Breast epithelium (tissue), 4 donors: ENCODE data around the gene GPR35. TPM values are rescaled to one million over a fixed set of nuclear protein-coding genes. Genes with fewer than 3 reads are reported as not detected.

Experiments
- DNase-seq, 2 donors: peaks; one replicate each; pipeline ENCODE4 v3.0.0-alpha.2; 2019; ENCODE audit warnings: low spot score in 2 of 2
- H3K27ac ChIP-seq, 2 donors: fragments of 200-600 bp; sonication (generic) in 1 of 2; one replicate each; pipeline ENCODE4 v1.5.1; 2016 to 2019; ENCODE audit warnings: mild to moderate bottlenecking in 1 of 2
- H3K27me3 ChIP-seq, 2 donors: fragments of 200-600 bp; sonication (generic) in 1 of 2; one replicate each; pipeline versions ENCODE4 v1.5.1 to v1.6.0; 2017 to 2019; ENCODE audit warnings: control low read depth in 1 of 2, mild to moderate bottlenecking in 1 of 2
- H3K36me3 ChIP-seq: fragments of 200-600 bp; one replicate; pipeline ENCODE4 v1.5.1; 2019
- H3K4me1 ChIP-seq, 2 donors: fragments of 200-600 bp; sonication (generic); one replicate each; pipeline ENCODE4 v1.5.1; 2016 to 2019; ENCODE audit warnings: control low read depth in 1 of 2
- H3K4me3 ChIP-seq, 3 donors: fragments of 200-600 bp; sonication (generic); 1 replicate in 2 of 3; 2 replicates in 1 of 3; pipeline ENCODE4 v1.5.1; 2016 to 2019; ENCODE audit warnings: mild to moderate bottlenecking in 3 of 3, moderate library complexity in 2 of 3
- H3K9me3 ChIP-seq, 2 donors: fragments of 200-600 bp; sonication (generic) in 1 of 2; one replicate each; pipeline ENCODE4 v1.5.1; 2016 to 2019; ENCODE audit warnings: control low read depth in 1 of 2
- POLR2A ChIP-seq: fragments of 450-650 bp; IDR thresholded peaks from one replicate; pipeline ENCODE4 v1.6.1; 2016; ENCODE audit warnings: antibody characterized with exemption, mild to moderate bottlenecking, moderate library complexity
- POLR2AphosphoS5 ChIP-seq, 3 donors: sonication (generic); formaldehyde crosslinking; IDR thresholded peaks; one replicate each; pipeline ENCODE4 v1.6.1; 2017; ENCODE audit warnings: antibody characterized with exemption in 3 of 3
- intact Hi-C: fragments of 100-400 bp; cut with DNase I; formaldehyde crosslinking; loops from one replicate; pipeline ENCODE4 v1.15.1; 2023; ENCODE audit warnings: low total_unique reads
- total RNA-seq, 3 donors: library from RNA; depleted of rRNA; stranded (reverse); fragments of >200 nt; gene quantifications; one replicate each; pipeline ENCODE4 v1.1.0, GENCODE V29; 2016
- TF ChIP-seq, protein P1 (sequence below), 3 donors: fragments of 450-650 bp; IDR thresholded peaks; one replicate each; pipeline ENCODE4 v1.5.1; 2016 to 2017; ENCODE audit warnings: antibody characterized with exemption in 3 of 3, mild to moderate bottlenecking in 3 of 3, moderate library complexity in 3 of 3

The GPR35 gene
- total RNA-seq, 3 donors from 2014 or later = 1.6 to 4.7 (median 2.6) TPM

DNA sequence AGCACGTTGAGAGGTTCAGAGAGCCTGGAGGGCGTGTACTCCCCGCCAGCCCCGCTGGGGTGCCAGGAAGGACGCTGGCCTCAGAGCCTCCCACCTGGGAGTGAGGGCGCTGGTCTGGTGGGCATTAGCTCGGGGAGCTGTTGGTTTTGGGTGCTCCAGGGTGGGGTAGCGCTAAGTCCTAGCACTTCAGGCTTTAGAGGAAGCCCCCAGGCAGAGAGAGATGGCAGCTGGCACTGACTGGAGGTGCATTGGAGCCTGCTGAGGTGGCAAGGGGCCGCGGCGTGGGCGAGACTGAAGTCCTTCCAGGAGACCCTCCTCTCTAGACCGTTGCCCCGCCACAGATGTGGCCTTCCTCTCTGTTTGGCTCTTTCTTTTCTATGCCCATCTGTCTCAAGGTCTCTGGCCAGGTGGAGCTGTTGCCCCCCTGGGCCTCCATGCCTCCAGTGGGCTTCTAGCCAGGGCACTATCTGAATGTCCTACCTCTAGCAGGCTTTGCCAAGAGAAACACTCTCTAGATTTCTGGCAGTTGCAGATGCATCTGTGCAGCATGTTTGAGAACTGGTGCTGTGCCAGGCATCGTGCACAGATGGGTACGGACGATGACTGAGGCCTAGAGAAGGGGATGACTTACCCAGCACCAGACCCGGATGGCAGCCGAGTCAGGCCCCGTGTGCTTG, 32.1 kb upstream of the GPR35 start:
- Histone ChIP-seq H3K4me1 (peaks cover 3 to 9% of the 10 kb centered on the region in 2 donors), H3K27me3 (no peaks in the 10 kb centered on the region), H3K27ac (no peak overlapping the region), H3K4me3 (no peak overlapping the region), H3K9me3 (no peaks in the 10 kb centered on the region), H3K36me3 (no peaks in the 10 kb centered on the region)
- TF ChIP-seq POLR2AphosphoS5 (IDR thresholded peaks at IDR 0.05) (no peak), POLR2A (no peak)
- TF ChIP-seq, protein P1, sequence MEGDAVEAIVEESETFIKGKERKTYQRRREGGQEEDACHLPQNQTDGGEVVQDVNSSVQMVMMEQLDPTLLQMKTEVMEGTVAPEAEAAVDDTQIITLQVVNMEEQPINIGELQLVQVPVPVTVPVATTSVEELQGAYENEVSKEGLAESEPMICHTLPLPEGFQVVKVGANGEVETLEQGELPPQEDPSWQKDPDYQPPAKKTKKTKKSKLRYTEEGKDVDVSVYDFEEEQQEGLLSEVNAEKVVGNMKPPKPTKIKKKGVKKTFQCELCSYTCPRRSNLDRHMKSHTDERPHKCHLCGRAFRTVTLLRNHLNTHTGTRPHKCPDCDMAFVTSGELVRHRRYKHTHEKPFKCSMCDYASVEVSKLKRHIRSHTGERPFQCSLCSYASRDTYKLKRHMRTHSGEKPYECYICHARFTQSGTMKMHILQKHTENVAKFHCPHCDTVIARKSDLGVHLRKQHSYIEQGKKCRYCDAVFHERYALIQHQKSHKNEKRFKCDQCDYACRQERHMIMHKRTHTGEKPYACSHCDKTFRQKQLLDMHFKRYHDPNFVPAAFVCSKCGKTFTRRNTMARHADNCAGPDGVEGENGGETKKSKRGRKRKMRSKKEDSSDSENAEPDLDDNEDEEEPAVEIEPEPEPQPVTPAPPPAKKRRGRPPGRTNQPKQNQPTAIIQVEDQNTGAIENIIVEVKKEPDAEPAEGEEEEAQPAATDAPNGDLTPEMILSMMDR (IDR thresholded peaks at IDR 0.05) = no peak
- no peak for DNase-seq
- intact Hi-C loops = no loop called here

DNA sequence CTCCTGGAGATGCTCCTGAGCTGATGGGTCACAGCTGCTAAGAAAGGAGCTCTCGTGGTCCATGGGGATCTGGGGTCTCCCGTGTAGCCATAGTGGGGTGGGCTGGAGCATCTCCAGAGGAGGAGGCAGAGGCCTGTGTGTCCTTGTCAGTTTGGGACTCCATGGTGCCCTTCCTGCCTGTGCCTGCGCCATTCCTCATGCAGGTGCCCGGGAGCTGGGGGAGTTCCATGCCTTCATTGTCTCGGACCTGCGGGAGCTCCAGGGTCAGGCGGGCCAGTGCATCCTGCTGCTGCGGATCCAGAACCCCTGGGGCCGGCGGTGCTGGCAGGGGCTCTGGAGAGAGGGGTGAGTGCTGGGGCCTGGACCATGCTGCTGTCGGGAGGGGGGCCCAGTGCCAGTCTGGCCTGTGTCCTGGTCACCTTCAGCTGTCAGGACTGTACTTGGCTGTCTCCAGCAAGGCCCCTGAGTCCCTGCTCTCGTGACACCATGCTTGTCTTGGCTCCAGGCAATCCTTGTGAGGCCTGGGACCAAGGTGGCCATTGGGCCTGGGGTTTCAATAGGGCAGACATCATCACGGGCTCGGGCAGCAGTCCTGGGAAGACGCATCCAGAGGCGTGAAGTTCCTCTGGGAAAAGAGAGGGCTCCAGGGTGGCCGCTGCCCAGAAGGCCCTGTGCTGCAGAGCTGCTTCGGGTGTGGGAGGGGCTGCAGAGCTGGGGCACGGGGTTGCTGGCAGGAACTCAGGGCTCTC, 31.4 kb upstream of the GPR35 start:
- Histone ChIP-seq H3K4me1 (peaks cover 0 to 6% of the 10 kb centered on the region in 2 donors), H3K27me3 (no peaks in the 10 kb centered on the region), H3K36me3 (no peaks in the 10 kb centered on the region), H3K9me3 (no peaks in the 10 kb centered on the region), H3K27ac (no peak overlapping the region), H3K4me3 (no peak overlapping the region)
- peak in 1 of 2 donors; percentile 31 for DNase-seq
- TF ChIP-seq POLR2AphosphoS5 (IDR thresholded peaks at IDR 0.05) (no peak), POLR2A (no peak)
- TF ChIP-seq, protein P1 (IDR thresholded peaks at IDR 0.05) = no peak
- intact Hi-C loops = no loop called here

DNA sequence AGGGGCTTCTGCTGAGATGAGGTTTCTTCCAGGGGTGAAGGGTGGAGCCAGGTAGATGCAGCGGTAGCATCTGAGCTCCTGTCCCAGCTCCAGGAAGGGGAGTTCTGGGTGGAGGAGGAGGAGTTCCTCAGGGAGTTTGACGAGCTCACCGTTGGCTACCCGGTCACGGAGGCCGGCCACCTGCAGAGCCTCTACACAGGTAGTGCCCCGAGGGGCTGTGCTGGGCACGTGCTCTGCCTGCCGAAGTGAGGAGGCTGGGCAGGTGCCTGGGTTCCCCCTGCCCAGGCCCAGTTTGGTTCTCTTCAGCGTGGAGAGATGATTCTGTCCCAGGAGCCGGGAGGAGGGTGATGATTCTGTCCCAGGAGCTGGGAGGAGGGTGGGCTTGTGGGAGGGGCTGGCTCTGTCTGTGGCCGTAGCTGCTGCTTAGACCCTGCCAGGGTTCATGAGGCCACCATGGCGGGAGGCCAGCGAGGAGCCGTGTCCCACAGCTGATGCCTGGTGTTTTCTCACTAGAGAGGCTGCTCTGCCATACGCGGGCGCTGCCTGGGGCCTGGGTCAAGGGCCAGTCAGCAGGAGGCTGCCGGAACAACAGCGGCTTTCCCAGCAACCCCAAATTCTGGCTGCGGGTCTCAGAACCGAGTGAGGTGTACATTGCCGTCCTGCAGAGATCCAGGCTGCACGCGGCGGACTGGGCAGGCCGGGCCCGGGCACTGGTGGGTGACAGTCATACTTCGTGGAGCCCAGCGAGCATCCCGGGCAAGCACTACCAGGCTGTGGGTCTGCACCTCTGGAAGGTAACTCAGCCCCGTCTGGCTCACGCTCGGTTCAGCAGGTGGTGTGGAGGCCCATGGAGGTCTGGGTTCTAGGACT, 30.5 kb upstream of the GPR35 start:
- H3K27ac ChIP-seq = no peak overlapping the region
- intact Hi-C loops = no loop called here
- H3K36me3 ChIP-seq = no peaks in the 10 kb centered on the region
- no peak overlapping the region for H3K4me3 ChIP-seq
- H3K9me3 ChIP-seq = no peaks in the 10 kb centered on the region
- TF ChIP-seq POLR2A = no peak
- TF ChIP-seq, protein P1 (IDR thresholded peaks at IDR 0.05) = no peak
- TF ChIP-seq POLR2AphosphoS5 (IDR thresholded peaks at IDR 0.05) = no peak
- H3K4me1 ChIP-seq = peaks cover 0 to 6% of the 10 kb centered on the region in 2 donors
- H3K27me3 ChIP-seq = no peaks in the 10 kb centered on the region
- DNase-seq = no peak

DNA sequence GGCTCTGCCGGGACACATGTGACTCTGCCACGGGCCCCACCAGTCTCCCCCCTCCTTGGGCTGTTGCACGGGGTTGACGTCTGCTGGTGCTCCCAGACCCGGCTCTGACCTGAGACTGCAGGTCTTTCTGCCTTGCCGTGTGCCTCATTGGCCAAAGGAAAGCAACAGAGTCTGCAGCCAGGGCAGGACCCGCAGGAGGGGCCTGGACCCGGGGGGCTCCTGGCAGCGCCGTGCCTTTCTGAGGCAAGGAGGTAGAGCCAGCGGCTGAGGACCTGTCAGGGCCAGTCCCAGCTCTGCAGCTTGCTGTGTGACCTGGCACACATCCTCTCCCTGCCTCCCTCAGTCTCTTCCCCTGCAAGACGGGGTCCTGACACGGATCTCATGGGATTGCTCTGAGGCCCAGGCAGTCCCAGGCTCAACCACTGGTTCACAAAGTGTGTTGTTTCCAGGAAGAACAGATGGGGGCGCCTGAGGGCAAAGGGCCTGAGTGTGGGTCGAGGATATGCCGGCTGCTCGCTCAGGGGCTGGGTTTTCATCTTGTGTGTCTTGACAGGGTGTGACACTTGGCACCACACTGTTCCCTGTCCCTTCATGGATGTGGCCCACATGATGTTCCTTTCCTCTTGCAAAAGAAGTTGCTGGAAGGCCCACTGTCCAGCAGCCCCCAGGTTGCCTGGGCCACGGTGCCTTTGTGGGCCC, 29.8 kb upstream of the GPR35 start:
- intact Hi-C loops = no loop called here
- Histone ChIP-seq H3K4me3 (no peak overlapping the region), H3K27me3 (no peaks in the 10 kb centered on the region), H3K9me3 (no peaks in the 10 kb centered on the region), H3K36me3 (no peaks in the 10 kb centered on the region), H3K4me1 (peaks cover 0 to 6% of the 10 kb centered on the region in 2 donors), H3K27ac (no peak overlapping the region)
- DNase-seq = peak in 1 of 2 donors; percentile 27
- TF ChIP-seq POLR2AphosphoS5 (IDR thresholded peaks at IDR 0.05) (no peak), POLR2A (no peak)
- TF ChIP-seq, protein P1 (IDR thresholded peaks at IDR 0.05) = no peak
